H4 (cell line): ENCODE data around the gene TMX2. TPM values are rescaled to one million over a fixed set of nuclear protein-coding genes. Genes with fewer than 3 reads are reported as not detected.
A peak's percentile ranks its signal among the peaks of the same experiment; 100 is the strongest.
"Not testable (repeated sequence)": the region's sequence is repeated elsewhere in the genome, so short reads cannot be mapped to it uniquely, and the experiment has no call there.

Source experiments
- DNase-seq: peaks from one replicate; pipeline ENCODE4 v3.0.0-alpha.2; 2015; ENCODE audit warnings: low spot score
- total RNA-seq: library from RNA; depleted of rRNA; stranded (reverse); fragments of >200 nt; shearing (Covaris generic); gene quantifications from 2 replicates; pipeline ENCODE4 v1.2.3, GENCODE V29; 2014; rRNA removed

TMX2 gene
- 128 and 142 TPM in 2 replicates for total RNA-seq

GRCh38 chr11:57712256-57713150, at the start of gene TMX2:
Gene TMX2, plus strand, starts transcription at chr11:57712593. Its CDS starts 26 bp downstream, at chr11:57712619.
- DNase-seq, result peak; percentile 99

GRCh38 chr11:57662893-57663292, 49.5 kb upstream of the TMX2 start:
- no peak for DNase-seq

- DNase-seq, result no peak
Measured at GRCh38 chr11:57663975-57664374, 48.4 kb upstream of the TMX2 start.

- peak; percentile 97 for DNase-seq
Measured at GRCh38 chr11:57667117-57667735, 45.2 kb upstream of the TMX2 start.

- peak; percentile 99 for DNase-seq
Measured at GRCh38 chr11:57667736-57668433, 44.5 kb upstream of the TMX2 start, which contains the start of gene ZDHHC5. Gene ZDHHC5, plus strand, starts transcription at chr11:57668114. Its CDS starts 4,977 bp downstream, at chr11:57673091.

GRCh38 chr11:57668434-57668782, 44.0 kb upstream of the TMX2 start:
- DNase-seq, result no peak

GRCh38 chr11:57674251-57674650, 38.1 kb upstream of the TMX2 start:
- no peak for DNase-seq

- DNase-seq, result no peak
Measured at GRCh38 chr11:57675176-57675941, 37.0 kb upstream of the TMX2 start.

- DNase-seq, result no peak
Measured at GRCh38 chr11:57679396-57679795, 33.0 kb upstream of the TMX2 start.

- no peak for DNase-seq
Measured at GRCh38 chr11:57680552-57680874, 31.9 kb upstream of the TMX2 start.

GRCh38 chr11:57681168-57681567, 31.2 kb upstream of the TMX2 start:
- DNase-seq, result no peak

- DNase-seq, result not testable (repeated sequence)
Measured at GRCh38 chr11:57690474-57690873, 21.9 kb upstream of the TMX2 start.

GRCh38 chr11:57698843-57699365, 13.5 kb upstream of the TMX2 start:
- DNase-seq, result no peak

GRCh38 chr11:57699813-57700212, 12.6 kb upstream of the TMX2 start:
- DNase-seq, result no peak

GRCh38 chr11:57700425-57700824, 12.0 kb upstream of the TMX2 start:
- no peak for DNase-seq

- no peak for DNase-seq
Measured at GRCh38 chr11:57703341-57703740, 9.1 kb upstream of the TMX2 start.

GRCh38 chr11:57704932-57705331, 7.5 kb upstream of the TMX2 start:
- DNase-seq, result no peak

GRCh38 chr11:57705432-57705831, 7.0 kb upstream of the TMX2 start:
- not testable (repeated sequence) for DNase-seq

- DNase-seq, result no peak
Measured at GRCh38 chr11:57709802-57710367, 2.5 kb upstream of the TMX2 start.

- DNase-seq, result peak; percentile 82
Measured at GRCh38 chr11:57711414-57712255, 758 bp upstream of the TMX2 start, which contains the start of gene MED19. Gene MED19, minus strand, starts transcription at chr11:57712215. Its CDS starts 36 bp downstream, at chr11:57712179.
